Thyroid gland (tissue), 4 donors: ENCODE measurements around the gene SUPT5H. TPM values are rescaled to one million over a fixed set of nuclear protein-coding genes. Genes with fewer than 3 reads are reported as not detected.

Source experiments
- DNase-seq, 2 donors: peaks; one replicate each; pipeline ENCODE4 v3.0.0-alpha.2; 2019
- H3K27ac ChIP-seq, 3 donors: fragments of 200-600 bp; sonication (generic); 1 replicate in 2 of 3; 2 replicates in 1 of 3; pipeline ENCODE4 v1.5.1; 2016 to 2019; ENCODE audit warnings: mild to moderate bottlenecking in 1 of 3, moderate library complexity in 1 of 3
- H3K27me3 ChIP-seq: fragments of 200-600 bp; sonication (generic); one replicate; pipeline ENCODE4 v1.5.1; 2019
- H3K36me3 ChIP-seq, 2 donors: fragments of 200-600 bp; sonication (generic); one replicate each; pipeline ENCODE4 v1.5.1; 2016 to 2019
- H3K4me1 ChIP-seq, 2 donors: fragments of 200-600 bp; sonication (generic); one replicate each; pipeline ENCODE4 v1.5.1; 2017 to 2019
- H3K4me3 ChIP-seq, 3 donors: fragments of 200-600 bp; sonication (generic); replicated peaks in 1 of 3; 1 replicate in 2 of 3; 2 replicates in 1 of 3; pipeline ENCODE4 v1.5.1; 2016; ENCODE audit warnings: mild to moderate bottlenecking in 1 of 3
- H3K9me3 ChIP-seq: fragments of 200-600 bp; sonication (generic); one replicate; pipeline ENCODE4 v1.5.1; 2017
- POLR2A ChIP-seq, 2 donors: fragments of 450-650 bp; IDR thresholded peaks; one replicate each; pipeline ENCODE4 v1.6.1; 2017; ENCODE audit warnings: antibody characterized with exemption in 2 of 2, mild to moderate bottlenecking in 2 of 2, moderate library complexity in 1 of 2
- WGBS, 2 donors: methylation state at CpG; one replicate each; pipeline ENCODE4 v1.1.5; 2017; 5-methylcytosine and 5-hydroxymethylcytosine counted together
- intact Hi-C: fragments of 100-400 bp; cut with DNase I; formaldehyde crosslinking; loops from one replicate; pipeline ENCODE4 v1.15.1; 2023
- total RNA-seq, 4 donors: library from RNA; depleted of rRNA; stranded (reverse); fragments of >200 nt; gene quantifications; one replicate each; pipeline ENCODE4 v1.2.3, GENCODE V29; 2016
- TF ChIP-seq, protein P1 (sequence below), 6 experiments: fragments of 200-600 bp in 3 of 6; fragments of 450-650 bp in 3 of 6; sonication (generic) in 3 of 6; IDR thresholded peaks; one replicate each; pipeline ENCODE4 v1.5.1; 2016 to 2019; ENCODE audit warnings: antibody characterized with exemption in 6 of 6, mild to moderate bottlenecking in 2 of 6, inconsistent platforms in 1 of 6, moderate library complexity in 1 of 6

The SUPT5H gene
- total RNA-seq, 4 donors from 2014 or later: 93.6 to 203 (median 116) TPM

DNA sequence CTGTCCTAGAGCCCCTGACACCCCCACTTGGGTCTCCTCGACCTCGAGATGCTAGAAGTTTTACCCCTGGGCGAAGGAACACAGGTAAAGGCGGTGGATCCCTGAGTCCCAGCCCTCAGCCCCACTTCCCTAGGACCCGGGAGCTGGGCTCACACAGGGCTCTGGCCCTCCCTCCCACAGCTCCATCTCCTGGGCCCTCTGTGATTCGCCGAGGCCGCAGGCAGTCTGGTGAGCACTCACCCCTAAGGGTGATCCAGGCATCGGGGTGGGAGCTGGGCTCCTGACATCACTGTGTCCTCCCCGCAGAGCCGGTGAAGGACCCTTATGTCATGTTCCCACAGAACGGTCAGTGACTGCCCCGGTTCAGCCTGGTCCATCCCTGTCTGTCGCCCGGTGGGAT is 24.6 kb upstream of the SUPT5H start:
- Histone ChIP-seq H3K4me3 (no peak overlapping the region), H3K4me1 (peaks cover 0 to 6% of the 10 kb centered on the region in 2 donors), H3K36me3 (peaks cover 7 to 11% of the 10 kb centered on the region in 2 donors), H3K9me3 (no peaks in the 10 kb centered on the region), H3K27me3 (no peaks in the 10 kb centered on the region), H3K27ac (no peak overlapping the region)
- intact Hi-C loops: no loop called here
- DNase-seq: no peak
- no peak for TF ChIP-seq POLR2A (IDR thresholded peaks at IDR 0.05)
- TF ChIP-seq, protein P1, sequence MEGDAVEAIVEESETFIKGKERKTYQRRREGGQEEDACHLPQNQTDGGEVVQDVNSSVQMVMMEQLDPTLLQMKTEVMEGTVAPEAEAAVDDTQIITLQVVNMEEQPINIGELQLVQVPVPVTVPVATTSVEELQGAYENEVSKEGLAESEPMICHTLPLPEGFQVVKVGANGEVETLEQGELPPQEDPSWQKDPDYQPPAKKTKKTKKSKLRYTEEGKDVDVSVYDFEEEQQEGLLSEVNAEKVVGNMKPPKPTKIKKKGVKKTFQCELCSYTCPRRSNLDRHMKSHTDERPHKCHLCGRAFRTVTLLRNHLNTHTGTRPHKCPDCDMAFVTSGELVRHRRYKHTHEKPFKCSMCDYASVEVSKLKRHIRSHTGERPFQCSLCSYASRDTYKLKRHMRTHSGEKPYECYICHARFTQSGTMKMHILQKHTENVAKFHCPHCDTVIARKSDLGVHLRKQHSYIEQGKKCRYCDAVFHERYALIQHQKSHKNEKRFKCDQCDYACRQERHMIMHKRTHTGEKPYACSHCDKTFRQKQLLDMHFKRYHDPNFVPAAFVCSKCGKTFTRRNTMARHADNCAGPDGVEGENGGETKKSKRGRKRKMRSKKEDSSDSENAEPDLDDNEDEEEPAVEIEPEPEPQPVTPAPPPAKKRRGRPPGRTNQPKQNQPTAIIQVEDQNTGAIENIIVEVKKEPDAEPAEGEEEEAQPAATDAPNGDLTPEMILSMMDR (IDR thresholded peaks at IDR 0.05): no peak
- 95 to 96% methylated on average over 10 to 15 of the region's 15 CpGs for WGBS, 2 donors

DNA sequence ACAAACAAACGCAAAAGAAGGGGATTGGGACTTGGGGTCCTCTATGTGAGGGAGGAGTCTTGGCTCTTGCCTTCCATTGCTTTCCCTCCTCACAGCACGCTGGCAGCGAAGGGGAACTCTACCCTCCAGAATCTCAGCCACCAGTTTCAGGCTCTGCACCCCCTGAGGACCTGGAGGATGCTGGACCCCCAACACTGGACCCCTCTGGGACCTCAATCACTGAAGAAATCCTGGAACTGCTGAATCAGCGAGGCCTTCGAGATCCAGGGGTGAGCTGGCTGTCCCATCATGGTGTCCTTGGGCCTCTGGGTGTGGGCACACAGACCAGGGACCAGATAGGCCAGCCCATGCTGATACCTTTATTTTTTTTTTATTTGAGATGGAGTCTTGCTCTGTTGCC is 23.4 kb upstream of the SUPT5H start:
- no peak for DNase-seq
- H3K27me3 ChIP-seq: no peaks in the 10 kb centered on the region
- H3K4me1 ChIP-seq: no peaks in the 10 kb centered on the region
- no peak for TF ChIP-seq POLR2A (IDR thresholded peaks at IDR 0.05)
- TF ChIP-seq, protein P1 (IDR thresholded peaks at IDR 0.05): no peak
- H3K9me3 ChIP-seq: no peaks in the 10 kb centered on the region
- H3K4me3 ChIP-seq: no peak overlapping the region
- 88 to 93% methylated on average over 5 of the region's 5 CpGs for WGBS, 2 donors
- peaks cover 7 to 11% of the 10 kb centered on the region in 2 donors for H3K36me3 ChIP-seq
- H3K27ac ChIP-seq: no peak overlapping the region
- intact Hi-C loops: no loop called here

DNA sequence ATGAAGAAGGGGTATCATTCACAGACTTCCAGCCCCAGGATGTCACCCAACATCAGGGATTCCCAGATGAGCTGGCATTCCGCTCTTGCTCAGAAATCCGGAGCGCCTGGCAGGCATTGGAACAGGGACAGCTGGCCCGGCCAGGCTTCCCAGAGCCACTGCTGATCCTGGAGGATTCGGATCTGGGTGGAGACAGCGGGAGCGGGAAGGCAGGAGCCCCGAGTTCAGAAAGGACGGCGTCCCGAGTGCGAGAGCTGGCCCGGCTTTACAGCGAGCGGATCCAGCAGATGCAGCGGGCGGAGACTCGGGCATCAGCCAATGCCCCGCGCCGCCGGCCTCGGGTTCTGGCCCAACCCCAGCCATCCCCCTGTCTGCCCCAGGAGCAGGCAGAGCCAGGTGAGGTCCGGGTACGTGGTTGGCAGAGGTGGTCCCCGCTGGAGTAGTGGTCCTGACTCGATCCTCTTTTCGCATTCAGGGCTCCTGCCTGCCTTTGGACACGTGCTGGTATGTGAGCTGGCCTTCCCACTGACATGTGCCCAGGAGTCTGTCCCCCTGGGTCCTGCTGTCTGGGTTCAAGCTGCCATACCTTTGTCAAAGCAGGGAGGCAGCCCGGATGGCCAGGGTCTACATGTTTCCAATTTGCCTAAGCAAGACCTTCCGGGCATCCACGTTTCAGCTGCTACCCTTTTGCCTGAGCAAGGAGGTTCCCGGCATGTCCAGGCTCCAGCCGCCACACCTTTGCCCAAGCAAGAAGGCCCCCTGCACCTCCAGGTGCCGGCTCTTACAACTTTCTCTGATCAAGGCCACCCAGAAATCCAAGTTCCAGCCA is 21.9 kb upstream of the SUPT5H start:
- no peak for DNase-seq
- no peak overlapping the region for H3K27ac ChIP-seq
- H3K27me3 ChIP-seq: no peaks in the 10 kb centered on the region
- H3K36me3 ChIP-seq: peaks cover 5 to 7% of the 10 kb centered on the region in 2 donors
- H3K4me1 ChIP-seq: peaks cover 4 to 5% of the 10 kb centered on the region in 2 donors
- intact Hi-C loops: no loop called here
- H3K9me3 ChIP-seq: no peaks in the 10 kb centered on the region
- 89 to 91% methylated on average over 27 of the region's 35 CpGs for WGBS, 2 donors
- no peak overlapping the region for H3K4me3 ChIP-seq
- TF ChIP-seq, protein P1 (IDR thresholded peaks at IDR 0.05): no peak
- TF ChIP-seq POLR2A (IDR thresholded peaks at IDR 0.05): no peak

DNA sequence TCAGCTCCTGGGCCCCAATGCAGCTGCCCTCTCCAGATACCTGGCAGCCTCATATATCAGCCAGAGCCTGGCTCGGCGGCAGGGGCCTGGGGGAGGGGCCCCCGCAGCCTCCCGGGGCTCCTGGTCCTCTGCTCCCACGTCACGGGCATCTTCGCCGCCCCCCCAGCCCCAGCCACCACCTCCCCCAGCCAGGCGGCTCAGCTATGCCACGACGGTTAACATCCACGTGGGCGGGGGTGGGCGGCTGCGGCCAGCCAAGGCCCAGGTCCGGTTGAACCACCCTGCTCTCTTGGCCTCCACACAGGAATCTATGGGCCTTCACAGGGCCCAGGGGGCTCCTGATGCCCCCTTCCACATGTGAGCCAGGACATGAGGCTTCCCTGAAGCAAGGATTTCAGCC is 20.4 kb upstream of the SUPT5H start:
- no peak for DNase-seq
- no peak for TF ChIP-seq POLR2A (IDR thresholded peaks at IDR 0.05)
- TF ChIP-seq, protein P1 (IDR thresholded peaks at IDR 0.05): no peak

DNA sequence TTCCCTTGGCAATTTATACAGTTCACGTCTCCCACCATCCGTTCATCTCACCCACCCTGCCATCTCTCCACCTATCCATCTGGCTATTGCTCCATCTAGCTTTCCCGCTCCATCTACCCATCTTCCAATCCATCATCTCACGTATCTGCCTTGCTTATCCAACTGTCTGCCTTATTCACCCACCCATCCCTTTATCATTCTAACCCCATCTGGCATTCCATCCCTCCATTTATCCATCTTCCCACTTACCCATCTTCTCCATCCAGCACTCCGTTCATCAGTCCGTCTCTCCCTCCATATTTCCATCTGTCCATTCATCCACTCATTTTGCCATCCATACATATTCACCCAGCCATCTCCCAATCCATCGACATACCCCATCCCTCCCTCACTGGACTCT is 19.6 kb upstream of the SUPT5H start:
- 89 to 93% methylated on average over 7 of the region's 7 CpGs for WGBS, 2 donors
- Histone ChIP-seq H3K27me3 (no peaks in the 10 kb centered on the region), H3K36me3 (peaks cover 0 to 5% of the 10 kb centered on the region in 2 donors), H3K4me1 (peaks cover 7 to 17% of the 10 kb centered on the region in 2 donors), H3K4me3 (no peak overlapping the region), H3K27ac (no peak overlapping the region), H3K9me3 (no peaks in the 10 kb centered on the region)
- TF ChIP-seq POLR2A (IDR thresholded peaks at IDR 0.05): no peak
- TF ChIP-seq, protein P1 (IDR thresholded peaks at IDR 0.05): no peak
- intact Hi-C loops: no loop called here
- no peak for DNase-seq

More for the DNA sequence above, 20.4 kb upstream of the SUPT5H start:
- intact Hi-C loops: no loop called here
- Histone ChIP-seq H3K4me1 (peaks cover 6 to 13% of the 10 kb centered on the region in 2 donors), H3K9me3 (no peaks in the 10 kb centered on the region), H3K27ac (no peak overlapping the region), H3K4me3 (no peak overlapping the region), H3K27me3 (no peaks in the 10 kb centered on the region), H3K36me3 (peaks cover 2 to 5% of the 10 kb centered on the region in 2 donors)
- 80 to 95% methylated on average over 8 to 16 of the region's 16 CpGs for WGBS, 2 donors
